NCI-H2196 treated with DMSO at 0.1 percent for 48 hours (cell line): Measurements from ENCODE around the gene NOTO.

ENCODE experiments used
- DNase-seq: peaks from one replicate; lab custom pipeline; 2025; ENCODE audit not compliant: unreplicated experiment; lab: John Stamatoyannopoulos, UW

Gene NOTO

DNA sequence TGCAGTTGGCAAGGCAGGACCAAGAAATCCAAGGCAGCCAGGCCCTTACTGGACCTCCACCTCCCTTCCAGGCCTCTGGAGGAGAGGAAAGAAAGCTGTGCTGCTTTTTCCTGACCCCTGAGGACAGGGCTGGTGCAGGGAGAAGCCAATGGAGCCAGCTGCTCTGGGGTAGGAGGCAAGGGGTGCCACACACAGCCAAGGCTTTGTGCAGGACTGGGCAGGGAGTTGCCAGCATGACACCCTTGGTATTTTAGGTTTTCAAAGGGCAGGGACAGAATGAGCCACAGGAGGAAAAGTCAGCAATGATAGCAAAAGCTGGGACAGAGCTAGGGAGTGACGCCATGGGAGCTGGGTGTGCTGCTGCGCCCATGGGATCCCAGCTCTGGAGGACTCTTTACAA, 54.6 kb downstream of the NOTO start:
- DNase-seq: no peak

DNA sequence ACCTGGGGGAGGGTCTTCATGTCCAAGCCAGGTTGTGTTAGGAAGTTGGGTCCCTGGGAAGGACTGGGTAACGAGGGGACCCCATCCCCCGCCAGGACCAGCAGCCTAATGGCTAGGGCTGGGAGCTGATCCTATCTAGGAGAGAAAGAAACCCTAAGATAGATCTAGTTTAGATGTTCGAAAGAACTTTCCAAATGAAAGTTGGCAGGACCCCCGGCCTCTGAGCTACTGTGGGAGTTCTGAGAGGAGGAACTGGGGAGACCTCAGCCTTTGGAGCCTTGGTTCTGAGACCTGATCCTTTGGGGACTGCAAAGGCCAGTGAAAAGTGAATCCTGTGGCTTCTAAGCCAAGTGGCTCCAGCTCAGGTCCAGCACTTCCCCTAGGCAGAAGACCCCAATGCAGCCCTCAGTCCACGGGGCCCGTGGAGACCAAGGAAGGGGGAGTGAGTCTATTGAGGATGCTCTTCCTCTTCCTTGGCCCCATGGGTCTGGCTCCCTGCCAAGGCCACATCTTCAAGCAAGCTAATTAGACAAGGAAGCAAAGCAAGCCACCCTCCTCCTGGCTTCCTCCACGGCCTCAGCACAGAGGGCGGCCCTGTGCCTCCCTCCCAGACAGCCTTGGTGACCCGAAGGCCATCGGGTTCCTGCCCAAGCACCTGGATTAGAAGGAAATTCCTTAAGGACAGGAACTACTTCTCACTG, 55.2 kb downstream of the NOTO start:
- no peak for DNase-seq

DNA sequence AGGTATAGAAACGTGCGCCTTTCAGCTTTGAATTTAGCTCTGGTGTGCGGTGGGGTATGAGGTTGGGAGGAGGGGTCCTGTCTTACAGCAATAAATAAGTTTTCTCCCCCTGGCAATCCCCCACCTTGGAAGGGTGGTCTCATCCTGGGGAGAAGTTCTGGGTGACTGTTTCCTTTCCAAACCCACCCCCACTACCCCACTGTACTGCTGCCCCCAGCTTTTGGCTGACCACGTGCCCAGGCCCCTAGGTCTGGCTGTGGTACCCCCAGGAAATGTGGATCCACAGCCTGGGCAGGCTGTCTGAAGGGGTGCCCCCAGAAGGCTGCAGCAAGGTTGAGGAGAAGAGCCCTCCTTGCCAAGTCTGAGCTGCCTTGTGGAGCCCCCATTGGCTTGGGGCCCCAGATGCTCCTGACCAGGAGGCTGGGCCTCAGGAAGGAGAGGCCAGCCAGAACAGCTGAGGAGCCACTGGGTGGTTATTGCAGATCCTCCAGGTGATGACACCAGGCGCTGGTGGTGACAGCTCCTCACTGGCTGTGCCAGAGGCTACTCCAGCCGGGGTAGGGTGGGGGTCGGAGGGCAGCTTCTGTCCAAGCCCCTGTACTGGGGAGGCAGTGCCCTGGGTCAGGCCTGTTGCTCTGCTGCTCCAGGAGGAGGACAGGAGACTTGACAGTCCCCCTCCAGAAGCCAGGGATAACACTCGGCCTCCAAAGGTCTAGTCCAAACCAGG, 56.0 kb downstream of the NOTO start:
- DNase-seq: no peak

DNA sequence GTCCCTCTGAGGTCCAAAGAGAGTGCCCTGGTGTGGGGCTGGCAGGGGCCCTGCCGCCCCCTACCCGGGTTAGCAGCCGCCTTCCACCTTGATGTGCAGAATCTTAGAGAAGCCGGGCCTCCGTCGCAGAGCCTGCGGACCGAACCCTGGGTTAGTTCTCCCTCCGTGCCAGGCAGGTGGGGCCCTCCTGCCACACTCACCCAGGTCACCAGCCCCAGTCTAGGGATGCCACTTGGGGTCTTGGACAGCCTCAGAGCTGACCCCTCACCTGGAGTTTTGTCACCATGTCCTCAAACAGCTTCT, 56.5 kb downstream of the NOTO start:
- DNase-seq: no peak

DNA sequence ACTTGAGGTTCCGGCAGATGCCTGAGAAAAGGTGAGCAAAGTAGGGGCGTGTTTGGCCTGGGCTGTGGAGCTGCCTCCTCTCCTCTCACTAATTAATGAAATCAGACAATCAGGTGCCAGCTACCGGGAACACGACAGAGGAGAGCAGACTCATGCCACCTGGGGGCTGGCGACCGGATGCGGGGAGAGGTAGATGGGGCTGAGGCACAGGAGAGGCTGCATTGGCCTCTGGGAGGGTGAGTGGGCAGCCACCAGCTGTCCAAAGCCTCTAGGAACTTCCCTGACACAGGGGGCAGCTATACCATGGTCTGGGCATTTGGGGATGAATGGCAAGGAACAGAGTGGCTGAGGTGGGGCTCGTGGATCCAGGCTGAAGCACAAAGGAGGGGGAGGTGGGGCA, 56.9 kb downstream of the NOTO start:
- no peak for DNase-seq

DNA sequence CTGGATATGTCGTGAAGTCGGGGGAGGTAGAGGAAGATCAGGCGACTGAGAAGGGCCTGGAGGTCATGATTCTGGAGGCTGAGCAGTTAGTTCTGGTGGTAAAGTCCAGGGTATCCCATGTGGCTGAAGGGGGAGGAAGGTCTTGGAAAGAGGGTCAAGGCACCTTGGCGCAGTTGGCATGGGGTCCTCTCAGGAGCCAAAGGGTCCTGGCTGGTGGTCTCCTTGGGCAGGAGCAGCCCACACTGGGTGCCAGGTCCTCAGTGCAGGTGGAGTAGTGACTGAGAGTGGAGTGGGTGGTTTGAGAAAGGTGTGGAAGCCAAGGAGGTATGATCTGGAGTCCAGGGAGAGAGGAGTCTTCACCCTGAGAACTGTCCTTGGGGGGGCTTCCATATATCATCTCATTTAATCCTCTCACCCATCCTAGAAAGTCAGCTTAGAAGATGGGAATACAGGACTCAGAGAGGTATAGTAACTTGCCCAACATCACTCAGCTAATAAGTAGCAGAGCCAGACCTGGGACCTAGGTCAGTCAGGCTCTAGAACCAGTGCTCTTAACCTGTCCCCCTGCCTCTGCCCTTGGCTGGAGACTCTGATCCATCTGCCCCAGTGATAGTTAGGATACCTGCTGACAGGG, 57.4 kb downstream of the NOTO start:
- no peak for DNase-seq

DNA sequence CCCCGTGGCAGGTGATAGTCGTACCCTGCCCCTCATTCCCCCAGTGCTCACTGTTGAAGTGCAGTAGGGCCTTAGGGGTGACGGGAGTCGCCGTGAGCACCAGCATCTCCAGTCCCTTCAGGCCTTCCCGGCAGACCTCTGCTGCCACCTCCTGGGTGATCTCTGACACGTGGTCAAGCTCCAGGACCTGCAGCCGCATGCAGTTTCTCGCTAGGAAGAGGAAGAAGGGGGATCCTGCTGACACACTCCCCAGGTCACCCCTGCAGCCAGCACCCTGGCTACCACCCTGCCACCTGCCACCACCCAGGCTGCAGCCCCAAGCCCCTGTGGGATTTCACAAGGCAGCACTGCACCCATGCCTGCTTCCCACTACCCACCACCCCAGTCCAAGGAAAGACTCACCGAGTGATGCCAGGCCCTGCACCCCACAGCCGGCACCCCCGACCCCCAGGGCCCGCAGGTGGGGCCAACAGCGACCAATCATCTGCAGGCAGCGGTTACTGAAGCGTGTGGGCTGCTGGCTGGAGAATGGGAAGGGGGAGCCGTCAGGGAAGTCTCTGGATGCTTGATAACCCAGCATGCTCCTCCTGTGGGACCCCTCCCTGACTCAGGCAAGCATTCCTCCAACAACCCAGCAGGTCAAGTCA, 58.1 kb downstream of the NOTO start:
- DNase-seq: no peak
